ENCODE measurements around the gene DUOX2. TPM values are rescaled to one million over a fixed set of nuclear protein-coding genes. Genes with fewer than 3 reads are reported as not detected.

The DUOX2 gene
- total and polyA plus RNA-seq, 2 of the 13 experiments (the other 11 are each of a cell fraction or from before 2014, with no cell fraction given) = 0.08 TPM; not detected in 1

DNA sequence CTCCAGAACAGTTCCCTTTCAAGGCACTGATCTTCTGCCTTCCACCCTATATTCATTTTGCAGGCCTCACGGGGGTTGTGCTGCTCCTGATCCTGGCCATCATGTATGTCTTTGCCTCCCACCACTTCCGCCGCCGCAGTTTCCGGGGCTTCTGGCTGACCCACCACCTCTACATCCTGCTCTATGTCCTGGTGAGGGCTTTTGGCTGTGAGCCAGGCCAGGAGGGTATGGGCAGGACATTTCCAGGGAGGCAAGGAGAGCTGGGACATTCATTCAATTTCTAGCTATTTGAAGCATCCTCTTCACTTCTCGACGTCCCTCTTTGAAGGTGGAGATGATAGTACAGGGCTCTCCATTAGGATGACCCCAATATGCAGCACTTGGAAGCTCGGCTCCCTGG lies 41.8 kb upstream of the DUOX2 start:
- Histone ChIP-seq H3K4me2 (ENCODE audit: low read depth, low read length) (no peak overlapping the region), H3K9me3 (ENCODE audit: low read length) (no peaks in the 10 kb centered on the region), H4K20me1 (ENCODE audit: insufficient read depth, low read length) (no peaks in the 10 kb centered on the region), H3K36me3 (replicated peaks in 1 of 2; ENCODE audit: control insufficient read depth in 1 of 2, insufficient read depth in 2 of 2, low read length in 2 of 2) (no peaks in the 10 kb centered on the region), H3K9ac (ENCODE audit: insufficient read depth, low read depth, low read length) (no peak overlapping the region), H2AFZ (ENCODE audit: low read length) (no peak overlapping the region), H3K79me2 (ENCODE audit: insufficient read depth, low read length) (no peaks in the 10 kb centered on the region), H3K27me3 (ENCODE audit: control insufficient read depth in 1 of 2, insufficient read depth in 2 of 2, low read length in 2 of 2) (no peaks in the 10 kb centered on the region; a peak in 1 of 5 replicates), H3K27ac (ENCODE audit: extremely low read length, insufficient read depth, low read length) (no peak overlapping the region), H3K4me3 (replicated peaks in 1 of 3; ENCODE audit: insufficient read depth in 1 of 3, low read depth in 2 of 3, low read length in 3 of 3) (no peak overlapping the region), H3K4me1 (ENCODE audit: insufficient read depth, low read length) (no peaks in the 10 kb centered on the region)
- ATAC-seq (no peak), FAIRE-seq (no peak), DNase-seq (ENCODE audit: low spot score) (no peak)
- intact Hi-C loops (cut with micrococcal nuclease; ENCODE audit: unreplicated experiment) = no loop called here
- 72% methylated on average over 8 of the region's 8 CpGs for WGBS (ENCODE audit: low lambda C conversion rate)
- in situ Hi-C loops (cut with HindIII; ENCODE audit: extremely low pct_ligation_motif_present, low pct_unique_long_range_greater_than_20kb) = no loop called here
- ChIA-PET CTCF (ENCODE audit: low intra/inter-chr PET ratio, low total read pairs) (no interaction called here), POLR2A (no interaction called here)
- TF ChIP-seq CEBPG (CRISPR knock-in tag; IDR thresholded peaks at IDR 0.05) (no peak), SP5 (CRISPR knock-in tag; IDR thresholded peaks at IDR 0.05; ENCODE audit: borderline replicate concordance, low read depth) (no peak), RXRB (CRISPR knock-in tag; IDR thresholded peaks at IDR 0.05; ENCODE audit: borderline replicate concordance) (no peak), MLLT10 (CRISPR knock-in tag; IDR thresholded peaks at IDR 0.05) (no peak), SOX6 (IDR thresholded peaks at IDR 0.05) (no peak), SOX6 (CRISPR knock-in tag; IDR thresholded peaks at IDR 0.05) (no peak), GPN1 (CRISPR knock-in tag; IDR thresholded peaks at IDR 0.05; ENCODE audit: borderline replicate concordance) (no peak), ZNF142 (CRISPR knock-in tag; IDR thresholded peaks at IDR 0.05) (no peak), ZSCAN21 (CRISPR knock-in tag; IDR thresholded peaks at IDR 0.05; ENCODE audit: borderline replicate concordance) (no peak)
- no TSS peak for BruUV-seq (replicated peaks)
